ENCODE measurements around the gene AATK. TPM values are rescaled to one million over a fixed set of nuclear protein-coding genes. Genes with fewer than 3 reads are reported as not detected.

Gene AATK
- total RNA-seq, 1 experiment from 2014 or later = 4.4 TPM

DNA sequence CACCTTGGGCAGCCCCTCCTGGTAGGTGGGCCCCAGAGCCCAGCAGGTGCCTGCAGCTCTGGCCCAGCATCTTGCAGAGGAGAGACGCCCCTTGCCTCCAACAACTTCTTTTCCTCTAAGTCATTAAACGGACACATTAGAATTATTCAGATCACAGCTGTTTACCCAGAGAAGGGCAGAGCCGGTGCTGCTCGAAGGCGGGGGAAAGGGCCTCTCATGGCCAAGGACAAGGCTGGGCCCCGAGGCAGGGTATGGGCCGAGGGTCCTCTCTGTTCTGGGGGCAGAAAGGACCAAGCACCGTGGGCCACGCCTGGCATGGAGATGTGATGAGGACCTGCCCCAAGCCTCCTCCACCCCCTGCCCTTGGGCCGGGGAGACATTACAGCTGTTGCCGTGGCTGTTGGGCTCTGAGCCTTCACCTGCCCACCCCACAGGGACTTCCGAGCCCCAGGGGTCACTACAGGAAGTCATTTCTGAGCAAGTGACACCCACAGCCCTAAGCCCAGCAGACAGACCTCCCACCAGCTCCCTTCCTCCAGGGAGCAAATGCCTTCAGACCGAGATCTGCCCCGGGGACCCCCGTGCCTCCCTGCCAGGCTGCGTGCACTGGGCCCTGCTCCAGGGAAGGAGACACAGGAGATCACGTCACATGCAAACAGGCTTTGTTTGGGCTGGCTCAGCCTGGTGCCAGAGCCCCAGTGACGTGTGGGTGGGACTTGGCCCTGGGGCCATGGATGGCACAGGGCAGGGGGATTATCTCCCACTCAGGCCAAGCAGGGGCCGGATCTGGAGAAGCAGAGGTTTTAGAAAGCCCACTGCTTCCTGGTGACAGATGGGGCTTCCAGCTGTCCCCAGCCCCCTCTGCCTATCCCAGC lies 1.4 kb downstream of the AATK start:
- TF ChIP-seq, protein P1, sequence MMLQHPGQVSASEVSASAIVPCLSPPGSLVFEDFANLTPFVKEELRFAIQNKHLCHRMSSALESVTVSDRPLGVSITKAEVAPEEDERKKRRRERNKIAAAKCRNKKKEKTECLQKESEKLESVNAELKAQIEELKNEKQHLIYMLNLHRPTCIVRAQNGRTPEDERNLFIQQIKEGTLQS (IDR thresholded peaks at IDR 0.05) = no peak
- TF ChIP-seq TCF7L2 (IDR thresholded peaks at IDR 0.05; ENCODE audit: borderline replicate concordance, extremely low read depth, insufficient read depth, insufficient read length) (no peak), FOSL1 (IDR thresholded peaks at IDR 0.05; ENCODE audit: low read depth) (no peak), YY1 (IDR thresholded peaks at IDR 0.05; ENCODE audit: extremely low read depth, insufficient replicate concordance, low read depth, low read length) (no peak), EZH2phosphoT487 (IDR thresholded peaks at IDR 0.05; ENCODE audit: borderline replicate concordance) (no peak), CBX3 (IDR thresholded peaks at IDR 0.05; ENCODE audit: low read depth) (no peak), ZFX (IDR thresholded peaks at IDR 0.05) (no peak), EGR1 (IDR thresholded peaks at IDR 0.05; ENCODE audit: low read depth) (no peak), EZH2 (IDR thresholded peaks at IDR 0.05) (no peak), SIN3A (IDR thresholded peaks at IDR 0.05; ENCODE audit: low read depth) (no peak), SP1 (IDR thresholded peaks at IDR 0.05; ENCODE audit: low read depth) (no peak)
- TF ChIP-seq, protein P2, sequence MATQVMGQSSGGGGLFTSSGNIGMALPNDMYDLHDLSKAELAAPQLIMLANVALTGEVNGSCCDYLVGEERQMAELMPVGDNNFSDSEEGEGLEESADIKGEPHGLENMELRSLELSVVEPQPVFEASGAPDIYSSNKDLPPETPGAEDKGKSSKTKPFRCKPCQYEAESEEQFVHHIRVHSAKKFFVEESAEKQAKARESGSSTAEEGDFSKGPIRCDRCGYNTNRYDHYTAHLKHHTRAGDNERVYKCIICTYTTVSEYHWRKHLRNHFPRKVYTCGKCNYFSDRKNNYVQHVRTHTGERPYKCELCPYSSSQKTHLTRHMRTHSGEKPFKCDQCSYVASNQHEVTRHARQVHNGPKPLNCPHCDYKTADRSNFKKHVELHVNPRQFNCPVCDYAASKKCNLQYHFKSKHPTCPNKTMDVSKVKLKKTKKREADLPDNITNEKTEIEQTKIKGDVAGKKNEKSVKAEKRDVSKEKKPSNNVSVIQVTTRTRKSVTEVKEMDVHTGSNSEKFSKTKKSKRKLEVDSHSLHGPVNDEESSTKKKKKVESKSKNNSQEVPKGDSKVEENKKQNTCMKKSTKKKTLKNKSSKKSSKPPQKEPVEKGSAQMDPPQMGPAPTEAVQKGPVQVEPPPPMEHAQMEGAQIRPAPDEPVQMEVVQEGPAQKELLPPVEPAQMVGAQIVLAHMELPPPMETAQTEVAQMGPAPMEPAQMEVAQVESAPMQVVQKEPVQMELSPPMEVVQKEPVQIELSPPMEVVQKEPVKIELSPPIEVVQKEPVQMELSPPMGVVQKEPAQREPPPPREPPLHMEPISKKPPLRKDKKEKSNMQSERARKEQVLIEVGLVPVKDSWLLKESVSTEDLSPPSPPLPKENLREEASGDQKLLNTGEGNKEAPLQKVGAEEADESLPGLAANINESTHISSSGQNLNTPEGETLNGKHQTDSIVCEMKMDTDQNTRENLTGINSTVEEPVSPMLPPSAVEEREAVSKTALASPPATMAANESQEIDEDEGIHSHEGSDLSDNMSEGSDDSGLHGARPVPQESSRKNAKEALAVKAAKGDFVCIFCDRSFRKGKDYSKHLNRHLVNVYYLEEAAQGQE (IDR thresholded peaks at IDR 0.05; ENCODE audit: low read depth) = no peak
- TF ChIP-seq, protein P3, sequence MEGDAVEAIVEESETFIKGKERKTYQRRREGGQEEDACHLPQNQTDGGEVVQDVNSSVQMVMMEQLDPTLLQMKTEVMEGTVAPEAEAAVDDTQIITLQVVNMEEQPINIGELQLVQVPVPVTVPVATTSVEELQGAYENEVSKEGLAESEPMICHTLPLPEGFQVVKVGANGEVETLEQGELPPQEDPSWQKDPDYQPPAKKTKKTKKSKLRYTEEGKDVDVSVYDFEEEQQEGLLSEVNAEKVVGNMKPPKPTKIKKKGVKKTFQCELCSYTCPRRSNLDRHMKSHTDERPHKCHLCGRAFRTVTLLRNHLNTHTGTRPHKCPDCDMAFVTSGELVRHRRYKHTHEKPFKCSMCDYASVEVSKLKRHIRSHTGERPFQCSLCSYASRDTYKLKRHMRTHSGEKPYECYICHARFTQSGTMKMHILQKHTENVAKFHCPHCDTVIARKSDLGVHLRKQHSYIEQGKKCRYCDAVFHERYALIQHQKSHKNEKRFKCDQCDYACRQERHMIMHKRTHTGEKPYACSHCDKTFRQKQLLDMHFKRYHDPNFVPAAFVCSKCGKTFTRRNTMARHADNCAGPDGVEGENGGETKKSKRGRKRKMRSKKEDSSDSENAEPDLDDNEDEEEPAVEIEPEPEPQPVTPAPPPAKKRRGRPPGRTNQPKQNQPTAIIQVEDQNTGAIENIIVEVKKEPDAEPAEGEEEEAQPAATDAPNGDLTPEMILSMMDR (IDR thresholded peaks at IDR 0.05 in 2 of 3, conservative IDR thresholded peaks at IDR 0.05 in 1 of 3; ENCODE audit: borderline replicate concordance in 1 of 3, insufficient read depth in 1 of 3, low read depth in 2 of 3, low read length in 2 of 3) = no peak
- Histone ChIP-seq H3K27me3 (ENCODE audit: insufficient read depth, low read length) (no peaks in the 10 kb centered on the region), H3K79me2 (ENCODE audit: insufficient read depth, low read length) (no peaks in the 10 kb centered on the region), H3K4me2 (ENCODE audit: low read length) (no peak overlapping the region), H3K9ac (ENCODE audit: low read length) (no peak overlapping the region), H3K4me3 (replicated peaks in 1 of 2; ENCODE audit: low read depth in 1 of 2, low read length in 2 of 2) (no peak overlapping the region), H3K36me3 (ENCODE audit: control insufficient read depth in 1 of 2, insufficient read depth in 2 of 2, low read length in 2 of 2) (no peaks in the 10 kb centered on the region), H3K9me3 (ENCODE audit: control insufficient read depth in 1 of 2, insufficient read depth in 1 of 2, low read depth in 1 of 2, low read length in 2 of 2) (no peaks in the 10 kb centered on the region), H3K9me2 (ENCODE audit: insufficient read depth) (no peaks in the 10 kb centered on the region), H4K20me1 (ENCODE audit: insufficient read depth) (no peaks in the 10 kb centered on the region), H3K4me1 (ENCODE audit: control insufficient read depth in 1 of 2, insufficient read depth in 2 of 2, low read length in 2 of 2) (no peaks in the 10 kb centered on the region), H2AFZ (ENCODE audit: low read depth, low read length, poor library complexity, severe bottlenecking) (no peak overlapping the region), H3K27ac (ENCODE audit: low read depth, low read length) (no peak overlapping the region; the same call in 1 of the 2 replicates)
- intact Hi-C loops (cut with micrococcal nuclease) = no loop called here
- POLR2A ChIA-PET = no interaction called here
- RAD21 ChIA-PET (ENCODE audit: low non-redundant PET in 1 of 2, low total read pairs in 2 of 2, uncharacterized antibody in 2 of 2, unreplicated experiment in 2 of 2) = no interaction called here
- BruUV-seq (replicated peaks) = no TSS peak
- no peak for DNase-seq (ENCODE audit: low read depth, low spot score)
- CTCF ChIA-PET = no interaction called here
- no peak for ATAC-seq

Data from HCT116 (cell line).